HCT116 (cell line): Measurements from ENCODE around the gene CPNE9. TPM values are rescaled to one million over a fixed set of nuclear protein-coding genes. Genes with fewer than 3 reads are reported as not detected.

Source experiments
- ATAC-seq: fragments of 200-7000 bp; cut with Tn5 transposase; 2 replicates; pipeline ENCODE4 v1.9.1; 2020; ENCODE audit warnings: mild to moderate bottlenecking, moderate library complexity
- BruUV-seq: library from RNA; stranded (reverse); fragments of 400-500 nt; replicated peaks from 2 replicates; lab custom pipeline; 2021; lab: Mats Ljungman, UMichigan
- CTCF ChIA-PET: fragments of 300-600 bp; sonication (Branson Sonifier 250); formaldehyde crosslinking; loops from one replicate; lab custom pipeline; 2021; ENCODE audit warnings: antibody characterized with exemption; lab: Charles Lee
- POLR2A ChIA-PET: fragments of 300-600, 350-600 bp; sonication (Branson Sonifier 250); formaldehyde crosslinking; loops from one replicate; lab custom pipeline; 2021; ENCODE audit warnings: antibody characterized with exemption; lab: Charles Lee
- RAD21 ChIA-PET, 2 experiments: fragments of 300-600 bp; sonication (Branson Sonifier 250); formaldehyde crosslinking; loops; one replicate each; lab custom pipeline; 2023; ENCODE audit warnings: low total read pairs in 2 of 2; ENCODE audit not compliant: uncharacterized antibody in 2 of 2, unreplicated experiment in 2 of 2, low non-redundant PET in 1 of 2; lab: Charles Lee
- DNase-seq: peaks from one replicate; pipeline ENCODE4 v3.0.0-alpha.2; 2010; ENCODE audit warnings: low read depth, low spot score
- H2AFZ ChIP-seq: fragments of 200-600 bp; shearing (Covaris generic), sonication (generic); 2 replicates; pipeline ENCODE4 v1.6.1; 2017; ENCODE audit warnings: low read depth, mixed run types, mixed read lengths, antibody characterized with exemption, low read length; ENCODE audit not compliant: poor library complexity, severe bottlenecking
- H3K27ac ChIP-seq: 2 replicates; pipeline ENCODE4 v1.5.1; 2012; ENCODE audit warnings: low read depth, low read length
- H3K27me3 ChIP-seq: fragments of 200-600 bp; sonication (generic); 2 replicates; pipeline ENCODE4 v1.6.1; 2016; ENCODE audit warnings: mixed run types, low read length, mixed read lengths; ENCODE audit not compliant: insufficient read depth
- H3K36me3 ChIP-seq, 2 experiments: fragments of 200-500 bp in 1 of 2; fragments of 200-600 bp in 1 of 2; sonication (Bioruptor generic) in 1 of 2; sonication (generic) in 1 of 2; 2 replicates each; pipeline versions ENCODE4 v1.5.1 to v1.6.1; 2014 to 2016; ENCODE audit warnings: low read length in 2 of 2, inconsistent platforms in 1 of 2, mixed read lengths in 1 of 2, mixed run types in 1 of 2; ENCODE audit not compliant: insufficient read depth in 2 of 2, control insufficient read depth in 1 of 2
- H3K4me1 ChIP-seq, 2 experiments: fragments of 200-600 bp in 1 of 2; sonication (generic) in 1 of 2; 2 replicates each; pipeline versions ENCODE4 v1.5.1 to v1.6.1; 2012 to 2017; ENCODE audit warnings: low read length in 2 of 2, inconsistent platforms in 1 of 2, mild to moderate bottlenecking in 1 of 2, mixed read lengths in 1 of 2, mixed run types in 1 of 2, moderate library complexity in 1 of 2; ENCODE audit not compliant: insufficient read depth in 2 of 2, control insufficient read depth in 1 of 2
- H3K4me2 ChIP-seq: fragments of 200-600 bp; sonication (generic); 2 replicates; pipeline ENCODE4 v1.6.1; 2017; ENCODE audit warnings: mixed run types, low read length, mixed read lengths
- H3K4me3 ChIP-seq, 2 experiments: fragments of 200-600 bp in 1 of 2; sonication (generic) in 1 of 2; replicated peaks in 1 of 2; 2 replicates each; pipeline ENCODE4 v1.5.1; 2011 to 2016; ENCODE audit warnings: low read length in 2 of 2, control low read depth in 1 of 2, low read depth in 1 of 2, mild to moderate bottlenecking in 1 of 2, mixed read lengths in 1 of 2, mixed run types in 1 of 2
- H3K79me2 ChIP-seq: fragments of 200-600 bp; sonication (generic); 2 replicates; pipeline ENCODE4 v1.6.1; 2017; ENCODE audit warnings: mild to moderate bottlenecking, mixed run types, low read length, moderate library complexity, mixed read lengths; ENCODE audit not compliant: insufficient read depth
- H3K9ac ChIP-seq: fragments of 200-600 bp; sonication (generic); 2 replicates; pipeline ENCODE4 v1.6.1; 2016; ENCODE audit warnings: low read length, mixed read lengths
- H3K9me2 ChIP-seq: fragments of 200-600 bp; sonication (generic), shearing (Covaris generic); 2 replicates; pipeline ENCODE4 v1.6.1; 2017; ENCODE audit warnings: mixed run types, mild to moderate bottlenecking, moderate library complexity; ENCODE audit not compliant: insufficient read depth
- H3K9me3 ChIP-seq, 2 experiments: fragments of 200-500 bp in 1 of 2; fragments of 200-600 bp in 1 of 2; sonication (Bioruptor generic) in 1 of 2; sonication (generic) in 1 of 2; 2 replicates each; pipeline ENCODE4 v1.6.1; 2014 to 2017; ENCODE audit warnings: low read length in 2 of 2, mixed read lengths in 2 of 2, inconsistent platforms in 1 of 2, low read depth in 1 of 2, mild to moderate bottlenecking in 1 of 2, mixed run types in 1 of 2, moderate library complexity in 1 of 2; ENCODE audit not compliant: control insufficient read depth in 1 of 2, insufficient read depth in 1 of 2
- H4K20me1 ChIP-seq: fragments of 200-600 bp; sonication (generic), shearing (Covaris generic); 2 replicates; pipeline ENCODE4 v1.6.1; 2017; ENCODE audit warnings: mixed run types, mild to moderate bottlenecking, moderate library complexity; ENCODE audit not compliant: insufficient read depth
- CBX3 ChIP-seq: IDR thresholded peaks from 2 replicates; pipeline ENCODE4 v1.6.1; 2012; ENCODE audit warnings: low read depth
- CEBPB ChIP-seq: IDR thresholded peaks from 2 replicates; pipeline ENCODE4 v1.6.1; 2012; ENCODE audit warnings: low read depth
- EZH2 ChIP-seq: fragments of 200-600 bp; sonication (generic); IDR thresholded peaks from 2 replicates; pipeline ENCODE4 v1.6.1; 2017; ENCODE audit warnings: antibody characterized with exemption, mixed run types
- EZH2phosphoT487 ChIP-seq: fragments of 200-600 bp; IDR thresholded peaks from 2 replicates; pipeline ENCODE4 v1.6.1; 2018; ENCODE audit warnings: antibody characterized with exemption, borderline replicate concordance
- JUND ChIP-seq: IDR thresholded peaks from 2 replicates; pipeline ENCODE4 v1.6.1; 2012
- SIN3A ChIP-seq: IDR thresholded peaks from 2 replicates; pipeline ENCODE4 v1.6.1; 2012; ENCODE audit warnings: low read depth
- TCF7L2 ChIP-seq: IDR thresholded peaks from 2 replicates; pipeline ENCODE4 v1.7.0; 2011; ENCODE audit warnings: borderline replicate concordance, inconsistent platforms; ENCODE audit not compliant: insufficient read depth, insufficient read length; ENCODE audit errors: extremely low read depth
- ZNF274 ChIP-seq: fragments of 200-500 bp; sonication (Bioruptor generic); IDR thresholded peaks from 2 replicates; pipeline ENCODE4 v1.6.1; 2014; ENCODE audit warnings: mild to moderate bottlenecking, low read depth, low read length, inconsistent platforms
- intact Hi-C: fragments of 100-400 bp; cut with micrococcal nuclease; formaldehyde crosslinking; loops from 2 replicates; pipeline ENCODE4 v1.10.0; 2022
- total RNA-seq: library from RNA; stranded (reverse); gene quantifications from one replicate; pipeline ENCODE4 v1.2.1, GENCODE V29; 2021; ENCODE audit not compliant: unreplicated experiment
- TF ChIP-seq, protein P1 (sequence below): IDR thresholded peaks from 2 replicates; pipeline ENCODE4 v1.6.1; 2011; ENCODE audit warnings: mild to moderate bottlenecking, low read length, moderate library complexity; ENCODE audit not compliant: insufficient replicate concordance; ENCODE audit errors: extremely low read depth
- TF ChIP-seq, protein P2 (sequence below): IDR thresholded peaks from 2 replicates; pipeline ENCODE4 v1.6.1; 2012; ENCODE audit warnings: low read depth

Gene CPNE9
- total RNA-seq, 1 experiment from 2014 or later = 0.98 TPM

DNA sequence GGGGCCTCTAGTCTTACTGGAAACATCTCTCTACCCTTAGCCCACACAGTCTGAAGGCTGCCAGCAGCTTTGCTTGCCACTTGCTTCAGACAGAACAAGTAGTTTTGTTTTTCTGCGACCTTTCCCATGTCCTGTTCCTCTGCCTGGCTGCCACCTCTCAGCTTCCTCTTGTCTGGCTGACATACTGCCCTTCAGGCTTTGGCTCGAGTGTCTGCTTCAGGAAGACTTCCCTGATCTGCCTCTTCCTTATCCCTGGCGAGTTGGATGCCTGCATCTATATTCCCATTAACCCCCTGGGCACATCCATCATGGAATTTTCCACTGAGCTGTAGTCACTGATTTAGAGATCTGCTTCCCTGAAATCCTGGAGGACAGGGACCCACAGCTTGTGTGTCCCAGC lies 25.1 kb upstream of the CPNE9 start:
- H3K27ac ChIP-seq = no peak overlapping the region
- ATAC-seq (no peak), DNase-seq (no peak)
- H2AFZ ChIP-seq = no peak overlapping the region
- ChIA-PET CTCF (no interaction called here), RAD21 (no interaction called here), POLR2A (no interaction called here)
- no peaks in the 10 kb centered on the region for H3K9me2 ChIP-seq
- H3K4me1 ChIP-seq = no peaks in the 10 kb centered on the region
- no peak overlapping the region for H3K9ac ChIP-seq
- H3K36me3 ChIP-seq = peaks cover 11 to 13% of the 10 kb centered on the region in 2 experiments; a peak in 2 of 4 replicates
- no peak overlapping the region for H3K4me3 ChIP-seq
- no peaks in the 10 kb centered on the region for H3K79me2 ChIP-seq
- H4K20me1 ChIP-seq = no peaks in the 10 kb centered on the region
- no peaks in the 10 kb centered on the region for H3K27me3 ChIP-seq
- BruUV-seq = no TSS peak
- H3K9me3 ChIP-seq = no peaks in the 10 kb centered on the region
- TF ChIP-seq EZH2phosphoT487 (no peak), JUND (no peak), ZNF274 (no peak), EZH2 (no peak), TCF7L2 (no peak), CEBPB (no peak), CBX3 (no peak), SIN3A (no peak)
- TF ChIP-seq, protein P1, sequence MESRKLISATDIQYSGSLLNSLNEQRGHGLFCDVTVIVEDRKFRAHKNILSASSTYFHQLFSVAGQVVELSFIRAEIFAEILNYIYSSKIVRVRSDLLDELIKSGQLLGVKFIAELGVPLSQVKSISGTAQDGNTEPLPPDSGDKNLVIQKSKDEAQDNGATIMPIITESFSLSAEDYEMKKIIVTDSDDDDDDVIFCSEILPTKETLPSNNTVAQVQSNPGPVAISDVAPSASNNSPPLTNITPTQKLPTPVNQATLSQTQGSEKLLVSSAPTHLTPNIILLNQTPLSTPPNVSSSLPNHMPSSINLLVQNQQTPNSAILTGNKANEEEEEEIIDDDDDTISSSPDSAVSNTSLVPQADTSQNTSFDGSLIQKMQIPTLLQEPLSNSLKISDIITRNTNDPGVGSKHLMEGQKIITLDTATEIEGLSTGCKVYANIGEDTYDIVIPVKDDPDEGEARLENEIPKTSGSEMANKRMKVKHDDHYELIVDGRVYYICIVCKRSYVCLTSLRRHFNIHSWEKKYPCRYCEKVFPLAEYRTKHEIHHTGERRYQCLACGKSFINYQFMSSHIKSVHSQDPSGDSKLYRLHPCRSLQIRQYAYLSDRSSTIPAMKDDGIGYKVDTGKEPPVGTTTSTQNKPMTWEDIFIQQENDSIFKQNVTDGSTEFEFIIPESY = no peak
- TF ChIP-seq, protein P2, sequence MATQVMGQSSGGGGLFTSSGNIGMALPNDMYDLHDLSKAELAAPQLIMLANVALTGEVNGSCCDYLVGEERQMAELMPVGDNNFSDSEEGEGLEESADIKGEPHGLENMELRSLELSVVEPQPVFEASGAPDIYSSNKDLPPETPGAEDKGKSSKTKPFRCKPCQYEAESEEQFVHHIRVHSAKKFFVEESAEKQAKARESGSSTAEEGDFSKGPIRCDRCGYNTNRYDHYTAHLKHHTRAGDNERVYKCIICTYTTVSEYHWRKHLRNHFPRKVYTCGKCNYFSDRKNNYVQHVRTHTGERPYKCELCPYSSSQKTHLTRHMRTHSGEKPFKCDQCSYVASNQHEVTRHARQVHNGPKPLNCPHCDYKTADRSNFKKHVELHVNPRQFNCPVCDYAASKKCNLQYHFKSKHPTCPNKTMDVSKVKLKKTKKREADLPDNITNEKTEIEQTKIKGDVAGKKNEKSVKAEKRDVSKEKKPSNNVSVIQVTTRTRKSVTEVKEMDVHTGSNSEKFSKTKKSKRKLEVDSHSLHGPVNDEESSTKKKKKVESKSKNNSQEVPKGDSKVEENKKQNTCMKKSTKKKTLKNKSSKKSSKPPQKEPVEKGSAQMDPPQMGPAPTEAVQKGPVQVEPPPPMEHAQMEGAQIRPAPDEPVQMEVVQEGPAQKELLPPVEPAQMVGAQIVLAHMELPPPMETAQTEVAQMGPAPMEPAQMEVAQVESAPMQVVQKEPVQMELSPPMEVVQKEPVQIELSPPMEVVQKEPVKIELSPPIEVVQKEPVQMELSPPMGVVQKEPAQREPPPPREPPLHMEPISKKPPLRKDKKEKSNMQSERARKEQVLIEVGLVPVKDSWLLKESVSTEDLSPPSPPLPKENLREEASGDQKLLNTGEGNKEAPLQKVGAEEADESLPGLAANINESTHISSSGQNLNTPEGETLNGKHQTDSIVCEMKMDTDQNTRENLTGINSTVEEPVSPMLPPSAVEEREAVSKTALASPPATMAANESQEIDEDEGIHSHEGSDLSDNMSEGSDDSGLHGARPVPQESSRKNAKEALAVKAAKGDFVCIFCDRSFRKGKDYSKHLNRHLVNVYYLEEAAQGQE = no peak
- intact Hi-C loops = no loop called here
- H3K4me2 ChIP-seq = no peak overlapping the region
